ENCODE results near the gene HTR4. TPM values are rescaled to one million over a fixed set of nuclear protein-coding genes. Genes with fewer than 3 reads are reported as not detected.

The HTR4 gene
- total and polyA plus RNA-seq, 7 donors, result 0.60 to 16.1 (median 3.1) TPM

- peaks cover 0 to 22% (median 15%) of the 10 kb centered on the region in 4 donors for H3K4me1 ChIP-seq
- H3K9me3 ChIP-seq, result no peaks in the 10 kb centered on the region
- no peaks in the 10 kb centered on the region for H3K36me3 ChIP-seq
- TF ChIP-seq CTCF (IDR thresholded peaks at IDR 0.05), result no peak
- TF ChIP-seq POLR2AphosphoS5 (IDR thresholded peaks at IDR 0.05), result no peak
- no peak for TF ChIP-seq POLR2A (IDR thresholded peaks at IDR 0.05)
- TF ChIP-seq EP300 (IDR thresholded peaks at IDR 0.05), result no peak
- H3K27me3 ChIP-seq, result no peaks in the 10 kb centered on the region
- WGBS, 2 donors, result 71 to 76% methylated on average over 6 of the region's 6 CpGs
- peak overlapping the region in 2 of 4 donors; percentile 8 to 27 for H3K4me3 ChIP-seq
- intact Hi-C loops (cut with DNase I), result no loop called here
- DNase-seq, result peak; percentile 64
- H3K27ac ChIP-seq, result peak overlapping the region in 3 of 4 donors; percentile 63 to 79 (median 76)
Observed at GRCh38 chr5:148697180-148697808, 43.0 kb upstream of the HTR4 start.

DNA sequence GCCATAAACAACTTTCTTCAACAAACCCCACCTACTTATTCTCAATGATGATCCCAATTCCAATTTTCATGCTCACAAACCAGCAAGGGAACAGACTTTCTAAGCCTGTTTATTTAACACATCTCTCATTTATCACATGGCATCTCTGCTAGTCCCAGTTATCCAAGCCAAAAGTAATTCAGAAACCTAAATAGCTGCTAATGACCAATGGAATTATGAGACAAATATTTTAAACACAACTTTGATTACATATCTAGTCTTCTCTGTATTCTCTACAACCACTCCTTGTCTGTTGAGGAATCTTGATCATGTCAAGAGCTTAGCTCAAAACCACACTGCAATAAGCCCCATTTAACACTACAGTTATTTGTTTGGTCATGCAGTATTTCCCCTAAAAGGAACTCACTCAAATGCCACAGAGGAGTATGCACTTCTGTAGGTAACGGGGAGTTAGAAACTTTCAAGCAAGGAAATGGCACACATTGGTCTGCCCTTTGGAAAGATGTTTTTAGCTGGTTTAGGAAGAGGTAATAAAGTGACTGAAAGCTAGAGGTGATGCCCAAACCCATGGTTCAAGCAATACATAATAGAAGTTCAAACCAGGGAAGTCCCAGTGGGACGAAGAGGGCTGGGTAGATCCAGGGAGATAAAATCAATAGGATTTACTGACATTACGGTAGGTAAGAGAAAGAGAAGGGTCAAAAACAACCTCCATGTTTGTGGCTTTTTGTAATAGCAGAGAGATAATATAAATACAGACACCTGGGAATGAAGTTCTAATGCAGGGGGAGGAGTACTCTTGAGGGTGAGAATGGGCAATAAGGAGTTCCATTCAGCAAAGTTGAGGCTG, 42.1 kb upstream of the HTR4 start:
- Histone ChIP-seq H3K4me1 (peaks cover 0 to 22% (median 15%) of the 10 kb centered on the region in 4 donors), H3K27me3 (no peaks in the 10 kb centered on the region), H3K9me3 (no peaks in the 10 kb centered on the region), H3K27ac (peak overlapping the region in 3 of 4 donors; percentile 63 to 79 (median 76)), H3K4me3 (no peak overlapping the region), H3K36me3 (no peaks in the 10 kb centered on the region)
- intact Hi-C loops (cut with DNase I), result no loop called here
- TF ChIP-seq EP300 (IDR thresholded peaks at IDR 0.05) (no peak), POLR2A (IDR thresholded peaks at IDR 0.05) (no peak), POLR2AphosphoS5 (IDR thresholded peaks at IDR 0.05) (no peak), CTCF (IDR thresholded peaks at IDR 0.05) (no peak)
- WGBS, 2 donors, result 87 to 94% methylated on average over 3 of the region's 3 CpGs
- no peak for DNase-seq

- Histone ChIP-seq H3K27me3 (no peaks in the 10 kb centered on the region), H3K27ac (no peak overlapping the region), H3K4me1 (peaks cover 0 to 4% (median 3%) of the 10 kb centered on the region in 4 donors), H3K36me3 (no peaks in the 10 kb centered on the region), H3K4me3 (no peak overlapping the region), H3K9me3 (peaks cover 0 to 4% (median 0%) of the 10 kb centered on the region in 4 donors)
- WGBS, 2 donors, result 84 to 90% methylated on average over 1 of the region's 1 CpG
- intact Hi-C loops (cut with DNase I), result no loop called here
- TF ChIP-seq POLR2A (IDR thresholded peaks at IDR 0.05), result no peak
- TF ChIP-seq CTCF (IDR thresholded peaks at IDR 0.05), result no peak
- TF ChIP-seq POLR2AphosphoS5 (IDR thresholded peaks at IDR 0.05), result no peak
- DNase-seq, result no peak
Observed at GRCh38 chr5:148690945-148691344, 36.6 kb upstream of the HTR4 start.

- no peak for TF ChIP-seq EP300 (IDR thresholded peaks at IDR 0.05)
- TF ChIP-seq POLR2AphosphoS5 (IDR thresholded peaks at IDR 0.05), result no peak
- no peak for TF ChIP-seq POLR2A (IDR thresholded peaks at IDR 0.05)
- no peak for TF ChIP-seq CTCF (IDR thresholded peaks at IDR 0.05)
Observed at GRCh38 chr5:148688787-148689186, 34.5 kb upstream of the HTR4 start.

More at GRCh38 chr5:148688787-148689186, 34.5 kb upstream of the HTR4 start:
- no peaks in the 10 kb centered on the region for H3K27me3 ChIP-seq
- intact Hi-C loops (cut with DNase I), result no loop called here
- no peak overlapping the region for H3K4me3 ChIP-seq
- H3K9me3 ChIP-seq, result peaks cover 0 to 4% (median 0%) of the 10 kb centered on the region in 4 donors
- DNase-seq, result no peak
- no peaks in the 10 kb centered on the region for H3K4me1 ChIP-seq
- H3K36me3 ChIP-seq, result no peaks in the 10 kb centered on the region
- no peak overlapping the region for H3K27ac ChIP-seq

Data from sigmoid colon (tissue), 7 donors.